GM23338 (cell line): ENCODE results near the gene PIGV. TPM values are rescaled to one million over a fixed set of nuclear protein-coding genes. Genes with fewer than 3 reads are reported as not detected.

Experiments
- ATAC-seq: fragments of 200-7000 bp; cut with Tn5 transposase; 3 replicates; pipeline ENCODE4 v1.9.1; 2020
- DNase-seq: peaks from one replicate; pipeline ENCODE4 v3.0.0-alpha.2; 2015; ENCODE audit warnings: low spot score
- H2AFZ ChIP-seq: fragments of 200-600 bp; sonication (generic); 2 replicates; pipeline ENCODE4 v1.8.0; 2016; ENCODE audit warnings: antibody characterized with exemption, mild to moderate bottlenecking, moderate library complexity
- H3F3A ChIP-seq: fragments of 200-600 bp; sonication (generic); replicated peaks from 2 replicates; pipeline ENCODE4 v1.8.0; 2017; ENCODE audit warnings: antibody characterized with exemption, mixed run types, low read depth
- H3K27ac ChIP-seq: fragments of 200-600 bp; sonication (generic); 2 replicates; pipeline ENCODE4 v1.6.1; 2016; ENCODE audit warnings: low read depth
- H3K27me3 ChIP-seq: fragments of 200-600 bp; sonication (generic); 2 replicates; pipeline ENCODE4 v1.8.0; 2016; ENCODE audit warnings: mild to moderate bottlenecking, mixed run types, moderate library complexity; ENCODE audit not compliant: insufficient read depth
- H3K36me3 ChIP-seq: fragments of 200-600 bp; sonication (generic); 2 replicates; pipeline ENCODE4 v1.8.0; 2016; ENCODE audit warnings: mild to moderate bottlenecking; ENCODE audit not compliant: insufficient read depth
- H3K4me1 ChIP-seq: fragments of 200-600 bp; sonication (generic); 2 replicates; pipeline ENCODE4 v1.8.0; 2016; ENCODE audit warnings: mild to moderate bottlenecking, moderate library complexity; ENCODE audit not compliant: insufficient read depth
- H3K4me2 ChIP-seq: fragments of 200-600 bp; sonication (generic); 2 replicates; pipeline ENCODE4 v1.7.1; 2017; ENCODE audit warnings: mixed run types
- H3K4me3 ChIP-seq: fragments of 200-600 bp; sonication (generic); 2 replicates; pipeline ENCODE4 v1.6.1; 2016; ENCODE audit warnings: mixed run types
- H3K79me2 ChIP-seq: fragments of 200-600 bp; sonication (generic); replicated peaks from 2 replicates; pipeline ENCODE4 v1.8.0; 2017; ENCODE audit warnings: mild to moderate bottlenecking; ENCODE audit not compliant: insufficient read depth
- H3K9me2 ChIP-seq: fragments of 200-600 bp; sonication (generic); 2 replicates; pipeline ENCODE4 v1.8.0; 2017; ENCODE audit not compliant: insufficient read depth
- H4K20me1 ChIP-seq: fragments of 200-600 bp; sonication (generic); replicated peaks from 2 replicates; pipeline ENCODE4 v1.8.0; 2017; ENCODE audit warnings: mild to moderate bottlenecking; ENCODE audit not compliant: insufficient read depth
- H3K27ac Mint-ChIP-seq: 2 replicates; pipeline ENCODE4 v1.8.0; 2020; ENCODE audit warnings: inconsistent platforms, mild to moderate bottlenecking, moderate library complexity, mixed read lengths
- H3K27me3 Mint-ChIP-seq: 3 replicates; pipeline ENCODE4 v1.8.0; 2022; ENCODE audit warnings: low read depth, mild to moderate bottlenecking, moderate library complexity, mixed read lengths, inconsistent platforms; ENCODE audit not compliant: insufficient read depth, poor library complexity
- H3K36me3 Mint-ChIP-seq: 3 replicates; pipeline ENCODE4 v1.8.0; 2021; ENCODE audit warnings: low read depth, mild to moderate bottlenecking, inconsistent platforms, moderate library complexity, mixed read lengths
- H3K4me1 Mint-ChIP-seq: 3 replicates; pipeline ENCODE4 v1.8.0; 2020; ENCODE audit warnings: mild to moderate bottlenecking, inconsistent platforms, mixed read lengths
- H3K4me3 Mint-ChIP-seq: 3 replicates; pipeline ENCODE4 v1.8.0; 2021; ENCODE audit warnings: moderate library complexity, mild to moderate bottlenecking, inconsistent platforms, mixed read lengths
- H3K9me3 Mint-ChIP-seq: 3 replicates; pipeline ENCODE4 v1.8.0; 2020; ENCODE audit warnings: moderate library complexity, mild to moderate bottlenecking, inconsistent platforms, mixed read lengths
- CREB1 ChIP-seq: fragments of 250-450 bp; sonication (Bioruptor Pico); IDR thresholded peaks from 2 replicates; pipeline ENCODE4 v1.5.0; 2020; ENCODE audit warnings: low read depth, mild to moderate bottlenecking, moderate library complexity
- CTCF ChIP-seq, 2 experiments: fragments of 200-600 bp in 1 of 2; sonication (generic) in 1 of 2; conservative IDR thresholded peaks; 2 replicates each; pipeline versions ENCODE4 v1.5.1 to v1.6.1; 2016 to 2017; ENCODE audit warnings: antibody characterized with exemption in 2 of 2, low read depth in 2 of 2, mild to moderate bottlenecking in 2 of 2, moderate library complexity in 1 of 2
- ETS1 ChIP-seq: IDR thresholded peaks from 2 replicates; pipeline ENCODE4 v1.6.1; 2016; ENCODE audit warnings: antibody characterized with exemption
- EZH2 ChIP-seq: fragments of 200-600 bp; sonication (generic); IDR thresholded peaks from one replicate; pipeline ENCODE4 v1.8.0; 2017; ENCODE audit warnings: antibody characterized with exemption, mild to moderate bottlenecking, low read depth; ENCODE audit not compliant: unreplicated experiment
- EZH2phosphoT487 ChIP-seq: fragments of 200-600 bp; sonication (generic); IDR thresholded peaks from one replicate; pipeline ENCODE4 v1.8.1; 2018; ENCODE audit warnings: antibody characterized with exemption; ENCODE audit not compliant: unreplicated experiment
- NANOG ChIP-seq: IDR thresholded peaks from 2 replicates; pipeline ENCODE4 v1.6.1; 2016; ENCODE audit warnings: antibody characterized with exemption, borderline replicate concordance
- POLR2AphosphoS5 ChIP-seq: IDR thresholded peaks from 2 replicates; pipeline ENCODE4 v1.6.1; 2016; ENCODE audit warnings: antibody characterized with exemption, low read depth
- STAT1 ChIP-seq: IDR thresholded peaks from one replicate; pipeline ENCODE4 v1.6.1; 2016; ENCODE audit warnings: antibody characterized with exemption; ENCODE audit not compliant: unreplicated experiment
- ZNF331 ChIP-seq: fragments of 250-450 bp; sonication (Bioruptor Pico); IDR thresholded peaks from 2 replicates; pipeline ENCODE4 v1.5.0; 2020; ENCODE audit warnings: low read depth, mild to moderate bottlenecking, moderate library complexity
- ZNF462 ChIP-seq: fragments of 250-450 bp; sonication (Bioruptor Pico); IDR thresholded peaks from 2 replicates; pipeline ENCODE4 v1.5.0; 2020; ENCODE audit warnings: mild to moderate bottlenecking, moderate library complexity
- polyA plus RNA-seq: library from polyadenylated mRNA; unstranded; fragments of >200 nt; fragmentation: Nextera tagmentation; extraction: Ambion mirVana; gene quantifications from 2 replicates; pipeline ENCODE4 v1.2.1, GENCODE V29; 2016
- total RNA-seq: library from RNA; depleted of rRNA; stranded (reverse); fragments of >200 nt; shearing (Covaris generic); gene quantifications from 2 replicates; pipeline ENCODE4 v1.2.3, GENCODE V29; 2014

Gene PIGV
- total and polyA plus RNA-seq, 2 experiments from 2014 or later, result 4.5 to 12.6 TPM

DNA sequence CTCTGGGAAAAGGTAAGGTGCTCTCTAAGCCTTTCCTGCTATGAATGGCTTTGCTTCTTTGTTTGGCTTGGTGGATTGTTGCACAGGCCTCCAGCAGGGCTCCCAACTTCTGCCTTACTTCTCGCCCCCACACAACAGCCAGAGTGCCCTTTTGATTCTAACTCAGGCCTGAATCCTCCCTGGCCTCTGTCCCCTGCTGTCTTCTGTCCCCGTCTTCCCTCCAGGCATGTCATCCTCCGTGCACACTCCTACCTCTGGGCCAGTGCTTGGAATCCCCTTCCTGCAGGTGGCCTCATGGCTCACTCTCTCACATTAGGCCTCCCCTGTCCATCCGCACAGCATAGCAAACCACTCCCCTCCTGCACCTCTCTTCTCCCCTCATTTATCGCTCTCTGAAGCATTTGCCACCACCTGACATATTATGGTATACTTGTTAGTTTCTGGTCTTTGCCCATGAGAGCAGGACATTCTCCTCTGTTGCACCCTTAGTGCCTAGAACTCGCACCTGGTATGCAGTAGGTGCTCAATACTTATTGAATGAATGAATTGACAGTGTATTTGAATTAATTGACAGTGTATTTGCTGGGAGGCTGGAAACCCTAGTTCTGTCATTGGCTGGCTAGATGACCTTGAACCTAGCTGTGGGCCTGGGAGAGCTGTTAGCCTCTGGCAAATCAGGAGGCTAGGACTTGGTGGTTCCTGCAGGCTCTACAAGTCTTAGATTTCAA, 41.6 kb downstream of the PIGV start:
- Mint-ChIP-seq H3K27ac (no peak overlapping the region), H3K27me3 (peaks cover 18% of the 10 kb centered on the region), H3K4me1 (peaks cover 35% of the 10 kb centered on the region), H3K4me3 (peak overlapping the region; percentile 1; the same call in 1 of the 3 replicates), H3K9me3 (no peaks in the 10 kb centered on the region; the same call in 2 of the 3 replicates), H3K36me3 (peaks cover 24% of the 10 kb centered on the region)
- ATAC-seq, result no peak
- H3K4me3 ChIP-seq, result no peak overlapping the region
- H3K36me3 ChIP-seq, result 0 out of 2 replicates have a peak, but pooled peaks cover 6% of the 10 kb centered on the region
- peaks cover 7% of the 10 kb centered on the region; the same call in 1 of the 2 replicates for H3F3A ChIP-seq
- H3K27ac ChIP-seq, result no peak overlapping the region
- DNase-seq, result no peak
- H2AFZ ChIP-seq, result no peak overlapping the region
- peaks cover 20% of the 10 kb centered on the region for H3K4me1 ChIP-seq
- TF ChIP-seq CTCF (conservative IDR thresholded peaks at IDR 0.05; ENCODE audit: low read depth in 2 of 2), result 0 out of 4 replicates have a peak, but pooled peaks of 1 of the 2 experiments have one; percentile 11
- TF ChIP-seq NANOG, result no peak
- TF ChIP-seq EZH2phosphoT487, result no peak
- no peak for TF ChIP-seq POLR2AphosphoS5
- H3K4me2 ChIP-seq, result no peak overlapping the region
- H3K9me2 ChIP-seq, result no peaks in the 10 kb centered on the region
- H3K79me2 ChIP-seq, result peaks cover 4% of the 10 kb centered on the region; the same call in 1 of the 2 replicates
- peaks cover 3% of the 10 kb centered on the region; the same call in 1 of the 2 replicates for H3K27me3 ChIP-seq
- H4K20me1 ChIP-seq, result peaks cover 5% of the 10 kb centered on the region

- peaks cover 7% of the 10 kb centered on the region for H3K4me1 ChIP-seq
- 0 out of 2 replicates have a peak, but pooled peaks cover 6% of the 10 kb centered on the region for H3K36me3 ChIP-seq
- H3K4me3 Mint-ChIP-seq, result no peak overlapping the region
- H3K27me3 Mint-ChIP-seq, result peaks cover 15% of the 10 kb centered on the region
- no peak overlapping the region for H2AFZ ChIP-seq
- peaks cover 3% of the 10 kb centered on the region; the same call in 1 of the 2 replicates for H3K27me3 ChIP-seq
- H3K36me3 Mint-ChIP-seq, result peaks cover 37% of the 10 kb centered on the region
- ATAC-seq (no peak), DNase-seq (no peak)
- H3K4me2 ChIP-seq, result no peak overlapping the region
- H3K4me3 ChIP-seq, result no peak overlapping the region
- peaks cover 5% of the 10 kb centered on the region for H4K20me1 ChIP-seq
- H3K27ac ChIP-seq, result no peak overlapping the region
- peaks cover 4% of the 10 kb centered on the region; the same call in 1 of the 2 replicates for H3F3A ChIP-seq
- H3K4me1 Mint-ChIP-seq, result peaks cover 24% of the 10 kb centered on the region
- peaks cover 4% of the 10 kb centered on the region; the same call in 1 of the 2 replicates for H3K79me2 ChIP-seq
- H3K9me3 Mint-ChIP-seq, result no peaks in the 10 kb centered on the region
- no peaks in the 10 kb centered on the region for H3K9me2 ChIP-seq
- no peak overlapping the region for H3K27ac Mint-ChIP-seq
- no peak for TF ChIP-seq ETS1
- no peak for TF ChIP-seq ZNF331
- TF ChIP-seq STAT1, result no peak
- TF ChIP-seq ZNF462 (CRISPR knock-in tag), result no peak
- TF ChIP-seq EZH2, result no peak
- TF ChIP-seq NANOG, result no peak
- TF ChIP-seq EZH2phosphoT487, result no peak
- TF ChIP-seq CREB1, result no peak
Measured at GRCh38 chr1:26831059-26831458, 43.3 kb downstream of the PIGV start.
